GM18502 (cell line): Measurements from ENCODE around the gene A4GNT.
"Not testable (repeated sequence)": the region's sequence is repeated elsewhere in the genome, so short reads cannot be mapped to it uniquely, and the experiment has no call there.

ENCODE experiments used
- ATAC-seq: cut with Tn5 transposase; IDR thresholded peaks from one replicate; pipeline ENCODE4 v1.9.1; 2021; ENCODE audit warnings: mild to moderate bottlenecking; ENCODE audit not compliant: unreplicated experiment, poor library complexity

The A4GNT gene

DNA sequence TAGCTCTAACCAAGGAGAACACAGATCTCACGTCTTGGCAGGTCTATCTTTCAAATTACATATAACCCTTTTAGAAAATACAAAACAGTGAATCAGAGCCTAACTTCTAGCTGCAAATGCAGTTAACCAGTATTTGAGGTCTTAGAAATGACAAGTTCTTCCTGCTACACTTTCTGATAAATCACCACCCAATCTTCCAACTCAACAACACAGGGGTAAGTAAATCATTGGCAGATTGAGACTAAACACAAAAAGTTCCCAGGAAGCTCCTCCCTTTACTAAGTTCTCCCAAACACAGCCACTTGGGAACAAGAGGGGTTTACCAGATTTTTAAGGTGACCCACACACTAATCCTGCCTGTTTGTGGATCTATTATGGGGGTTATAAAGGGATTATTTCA, at the start of gene A4GNT:
Gene A4GNT, minus strand, starts transcription at position 152 of the 400 bp plus-strand sequence. CDS start 1,134 bp downstream, outside the sequence.
- no peak for ATAC-seq

GRCh38 chr3:138180375-138181029, 48.3 kb upstream of the A4GNT start:
- peak; percentile 60 for ATAC-seq

- ATAC-seq: peak; percentile 93
Measured at GRCh38 chr3:138174421-138175131, 42.4 kb upstream of the A4GNT start, which contains the start of gene DBR1. DBR1 (minus strand) TSS chr3:138174921; CDS start chr3:138174795, 126 bp downstream.

- ATAC-seq: no peak
Measured at GRCh38 chr3:138173769-138174420, 41.7 kb upstream of the A4GNT start.

GRCh38 chr3:138172625-138173024, 40.4 kb upstream of the A4GNT start:
- no peak for ATAC-seq

DNA sequence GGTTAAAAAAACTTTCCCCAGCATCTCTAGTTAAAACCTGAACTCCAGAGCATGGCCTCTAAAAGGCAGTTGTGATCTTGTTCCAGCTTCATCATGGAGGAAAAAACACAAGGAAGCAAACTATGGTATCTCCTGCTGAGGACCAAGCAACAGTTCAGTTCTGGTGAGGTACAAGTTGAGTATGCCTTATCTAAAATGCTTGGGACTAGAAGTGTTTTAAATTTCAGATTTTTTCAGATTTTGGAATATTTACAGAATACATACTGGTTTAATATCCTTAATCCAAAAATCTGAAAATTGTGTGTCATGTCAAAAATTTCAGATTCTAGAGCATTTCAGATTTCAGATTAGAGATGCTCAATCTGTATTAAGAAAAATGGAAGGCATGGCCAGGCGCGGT, 32.9 kb upstream of the A4GNT start:
- ATAC-seq: no peak

DNA sequence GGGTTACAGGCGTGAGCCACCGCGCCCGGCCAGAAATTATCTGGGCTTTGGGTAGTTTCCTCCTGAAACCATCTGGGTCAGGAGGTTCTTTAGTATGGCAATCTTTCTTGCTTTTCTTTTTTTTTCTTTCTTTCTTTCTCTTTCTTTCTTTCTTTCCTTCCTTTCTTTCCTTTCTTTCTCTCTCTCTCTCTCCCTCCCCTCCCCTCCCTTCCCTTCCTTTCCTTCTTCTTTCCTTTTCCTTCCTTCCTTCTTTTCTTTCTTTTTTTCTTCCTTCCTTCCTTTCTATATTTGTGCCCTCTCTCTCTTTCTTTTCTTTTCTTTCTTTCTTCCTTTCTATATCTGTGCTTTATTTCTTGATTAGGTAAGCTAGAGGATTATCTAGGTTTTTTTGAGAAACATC, 25.6 kb upstream of the A4GNT start:
- ATAC-seq: no peak

GRCh38 chr3:138154534-138154933, 22.3 kb upstream of the A4GNT start:
- no peak for ATAC-seq

DNA sequence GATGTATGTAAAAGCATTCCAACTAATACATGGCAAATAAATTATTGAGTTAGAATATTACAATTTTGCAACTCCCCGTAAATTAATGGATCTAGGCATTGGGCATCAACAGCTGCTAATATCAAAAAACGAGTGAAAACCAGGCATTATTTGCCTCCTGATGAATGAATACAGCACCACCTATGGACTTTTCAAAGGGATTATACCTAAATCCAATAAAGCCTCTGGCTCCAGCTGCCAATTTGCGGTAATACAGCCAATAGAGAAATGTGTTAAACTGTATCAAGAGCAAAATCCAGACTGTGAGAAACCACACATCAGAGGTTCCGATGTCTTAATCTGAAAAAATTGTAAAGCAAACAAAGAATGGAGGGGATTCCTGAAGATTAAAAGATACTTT, 16.3 kb upstream of the A4GNT start:
- ATAC-seq: no peak

DNA sequence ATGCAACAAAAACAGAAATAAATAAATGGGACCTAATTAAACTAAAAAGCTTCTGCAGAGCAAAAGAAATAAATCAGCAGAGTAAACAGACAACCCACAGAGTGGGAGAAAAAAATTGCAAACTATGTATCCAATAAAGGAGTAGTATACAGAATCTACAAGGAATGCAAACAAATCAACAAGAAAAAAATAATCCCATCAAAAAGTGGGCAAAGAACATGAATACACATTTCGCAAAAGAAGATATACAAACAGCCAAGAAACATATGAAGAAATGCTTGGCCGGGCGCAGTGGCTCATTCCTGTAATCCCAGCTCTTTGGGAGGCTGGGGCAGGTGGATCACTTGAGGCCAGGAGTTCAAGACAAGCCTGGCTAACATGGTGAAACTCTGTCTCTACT, 10.0 kb upstream of the A4GNT start:
- ATAC-seq: not testable (repeated sequence)

DNA sequence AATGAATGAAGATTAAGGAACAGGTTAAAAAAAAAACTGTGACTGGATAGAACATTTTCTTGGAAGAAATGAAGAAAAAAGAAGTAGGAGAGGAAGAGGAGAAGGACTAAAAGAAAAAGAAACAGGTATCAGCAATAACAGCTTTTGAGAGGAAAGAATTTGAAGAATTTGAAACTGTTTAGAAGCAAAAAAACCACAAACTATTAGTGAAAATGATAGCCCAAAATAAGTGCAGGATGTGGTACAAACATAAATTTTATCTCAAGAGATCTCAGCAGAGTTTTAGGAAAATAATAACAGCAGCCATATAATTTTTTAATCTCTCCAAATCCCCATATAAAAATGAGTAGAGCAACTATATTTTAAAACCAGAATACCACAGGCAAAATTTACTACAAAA, 8.8 kb upstream of the A4GNT start:
- no peak for ATAC-seq

DNA sequence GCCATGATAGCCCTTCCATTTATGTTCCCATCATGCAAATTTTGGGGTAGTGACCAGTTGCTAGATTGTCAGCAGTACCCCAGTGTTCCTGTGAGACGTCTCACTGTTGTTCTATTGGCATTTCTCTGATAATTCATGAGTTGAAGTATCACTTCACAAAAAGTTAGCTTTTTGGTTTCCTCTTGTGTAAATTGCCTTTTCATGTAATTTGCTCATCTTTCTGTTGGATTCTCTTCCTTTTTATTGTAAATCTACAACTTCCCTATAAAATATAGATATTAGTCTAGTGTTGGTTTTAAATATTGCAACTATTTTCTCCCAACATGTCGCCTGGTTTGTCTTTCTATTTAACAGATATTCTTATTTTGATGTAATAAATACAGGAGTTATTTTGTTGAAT, 7.5 kb upstream of the A4GNT start:
- ATAC-seq: no peak

DNA sequence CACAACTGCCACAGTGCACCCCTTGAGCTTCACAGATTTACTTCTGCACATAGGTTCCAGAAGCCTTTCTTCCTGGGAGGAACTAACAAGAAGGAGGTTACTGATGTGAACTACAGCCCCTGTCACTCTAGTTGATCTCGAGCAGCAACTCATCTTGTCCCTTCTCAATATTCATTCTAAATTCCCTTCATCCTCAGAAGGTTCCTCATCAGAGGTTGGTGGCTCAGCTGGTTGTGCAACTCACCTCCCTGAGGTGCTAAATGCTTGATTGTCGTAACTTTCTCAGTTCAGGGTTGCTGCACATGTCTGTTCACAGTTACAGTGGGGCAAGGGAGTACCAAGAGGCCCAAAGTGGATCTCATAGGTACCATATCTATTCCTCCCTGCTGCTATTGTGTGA, 5.7 kb upstream of the A4GNT start:
- no peak for ATAC-seq

DNA sequence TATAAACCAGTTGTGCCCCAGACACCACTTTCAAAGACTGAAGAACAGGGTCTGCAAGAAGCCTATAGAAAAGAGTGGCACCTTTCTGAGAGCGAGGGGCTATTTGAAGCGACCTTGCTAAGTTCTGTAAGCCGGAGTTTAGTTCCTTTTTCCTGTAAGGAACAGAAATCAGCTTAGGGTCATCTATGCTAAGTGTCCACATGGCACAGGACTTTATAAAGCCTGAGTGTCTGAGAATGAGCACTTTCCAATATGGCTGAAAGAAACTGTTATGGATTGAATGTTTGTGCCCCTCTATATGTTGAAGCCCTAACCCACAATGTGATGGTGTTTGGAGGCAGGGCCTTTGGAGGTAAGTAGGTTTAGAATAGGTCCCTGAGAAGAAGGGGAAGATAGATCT, 4.0 kb upstream of the A4GNT start:
- ATAC-seq: no peak

DNA sequence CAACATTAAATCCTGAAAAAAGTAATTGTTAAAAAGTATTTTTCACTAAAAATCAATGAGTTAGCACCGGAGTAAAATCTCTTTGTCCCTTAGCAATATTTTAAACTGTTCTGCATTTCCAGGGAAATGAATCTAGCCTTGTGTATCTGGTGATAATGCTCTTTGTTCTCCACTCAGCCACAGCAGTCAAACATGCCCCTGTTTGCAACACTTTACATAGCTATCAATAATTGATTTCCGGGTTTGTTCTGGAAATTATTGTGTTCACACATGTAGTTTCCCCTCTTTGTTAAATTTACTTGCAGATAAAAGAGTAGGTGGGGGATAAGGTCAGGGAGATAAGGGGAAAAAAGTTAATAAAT, 3.6 kb upstream of the A4GNT start:
- no peak for ATAC-seq

GRCh38 chr3:138135146-138135832, 3.1 kb upstream of the A4GNT start:
- no peak for ATAC-seq

DNA sequence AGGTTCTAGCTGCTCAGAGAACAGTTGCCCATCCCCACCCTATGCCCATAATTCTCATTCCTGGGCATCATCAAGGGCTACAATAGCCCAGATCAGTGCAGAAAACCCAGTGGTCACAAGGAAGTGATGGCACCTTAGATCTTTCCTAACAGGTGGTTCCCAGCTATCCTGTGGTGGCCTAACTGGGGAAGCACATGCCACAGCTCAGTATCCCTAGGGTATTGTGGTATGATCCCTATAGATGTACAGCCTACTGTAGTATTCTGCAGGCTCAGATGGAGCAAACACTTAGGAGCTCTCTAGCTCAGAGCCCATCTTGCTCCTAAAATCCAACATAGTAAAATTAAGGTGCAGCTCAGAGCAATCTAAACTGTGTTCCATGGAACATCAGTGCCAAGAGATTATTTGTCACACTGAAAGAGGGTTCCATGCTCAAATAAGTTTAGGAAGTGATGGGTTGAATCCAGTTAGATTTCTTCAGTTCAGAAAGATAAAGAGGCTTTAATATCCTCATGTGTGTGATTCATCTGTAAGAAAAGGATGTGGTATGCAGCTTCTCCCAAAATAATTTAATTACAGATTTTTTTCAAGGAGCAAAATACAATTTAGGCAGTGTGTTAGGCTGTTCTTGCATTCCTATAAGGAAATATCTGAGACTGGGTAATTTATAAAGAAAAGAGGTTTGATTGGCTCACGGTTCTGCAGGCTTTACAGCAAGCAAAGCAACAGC, 4.4 kb downstream of the A4GNT start:
- ATAC-seq: no peak

DNA sequence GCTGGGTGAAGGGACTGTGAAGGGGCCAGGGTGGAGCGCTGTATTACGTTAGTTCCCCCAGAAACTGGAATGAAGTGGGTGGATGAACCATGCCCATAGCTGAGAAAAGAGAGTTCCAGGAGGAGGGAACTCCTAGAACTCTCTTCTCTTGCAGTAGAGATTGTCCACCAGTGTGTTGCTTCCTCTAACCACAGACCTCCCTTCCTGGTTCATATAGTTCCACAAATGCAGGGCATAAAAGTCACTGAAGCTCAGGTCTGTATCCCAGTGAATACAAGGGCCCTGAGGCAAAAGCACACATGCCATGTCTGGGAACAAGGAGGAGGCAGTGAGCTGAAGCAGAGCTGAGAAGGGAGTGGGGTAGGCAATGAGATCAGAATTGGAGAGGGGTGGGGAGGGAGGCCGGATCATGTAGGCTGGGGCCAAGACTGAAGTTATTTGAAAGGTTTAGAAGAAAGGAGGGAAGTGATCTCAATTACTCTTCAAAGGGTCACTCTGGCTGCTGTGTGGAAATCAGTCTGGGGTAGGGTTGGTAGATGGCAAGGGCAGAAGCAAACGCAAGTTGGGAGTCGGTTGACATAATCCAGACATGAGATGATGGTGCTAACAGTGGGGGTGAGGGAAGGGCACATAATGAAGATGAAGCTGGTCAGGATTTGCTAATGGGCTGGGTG, 6.5 kb downstream of the A4GNT start:
- ATAC-seq: no peak

DNA sequence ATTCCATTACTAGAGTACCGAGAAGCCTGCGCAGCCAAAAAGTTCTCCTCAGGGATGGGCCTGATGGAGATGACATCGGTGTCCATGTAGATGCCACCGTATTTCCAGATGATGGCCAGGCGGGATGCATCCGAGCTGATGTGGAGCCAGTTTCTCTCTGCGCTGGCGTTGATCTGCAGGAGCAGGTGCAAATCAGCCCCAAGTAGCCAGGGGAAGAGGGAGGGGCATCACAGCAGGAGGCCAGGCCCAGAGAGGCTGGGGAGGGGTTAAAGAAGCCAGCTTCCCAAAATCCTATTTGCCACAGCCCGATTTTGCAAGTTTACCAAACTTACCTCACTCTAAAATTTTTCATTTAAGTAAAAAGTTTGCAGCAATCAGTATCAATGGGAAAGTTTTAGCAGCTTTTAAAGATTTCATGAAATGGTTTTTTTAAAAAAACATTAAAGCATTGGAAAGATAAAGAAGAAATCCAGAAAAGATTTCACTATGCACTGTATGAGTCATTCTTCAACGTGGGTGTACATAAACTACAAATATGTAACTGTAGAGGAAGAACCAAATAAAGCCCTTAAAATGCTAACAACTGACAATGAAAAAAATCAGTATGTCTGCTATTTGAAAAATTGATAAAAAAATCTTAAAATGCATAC, 7.4 kb downstream of the A4GNT start:
- no peak for ATAC-seq
